GM23338 (cell line): ENCODE results near the gene NDE1. TPM values are rescaled to one million over a fixed set of nuclear protein-coding genes. Genes with fewer than 3 reads are reported as not detected.

Source experiments
- ATAC-seq: fragments of 200-7000 bp; cut with Tn5 transposase; 3 replicates; pipeline ENCODE4 v1.9.1; 2020
- DNase-seq: peaks from one replicate; pipeline ENCODE4 v3.0.0-alpha.2; 2015; ENCODE audit warnings: low spot score
- H2AFZ ChIP-seq: fragments of 200-600 bp; sonication (generic); 2 replicates; pipeline ENCODE4 v1.8.0; 2016; ENCODE audit warnings: antibody characterized with exemption, mild to moderate bottlenecking, moderate library complexity
- H3F3A ChIP-seq: fragments of 200-600 bp; sonication (generic); replicated peaks from 2 replicates; pipeline ENCODE4 v1.8.0; 2017; ENCODE audit warnings: antibody characterized with exemption, mixed run types, low read depth
- H3K27ac ChIP-seq: fragments of 200-600 bp; sonication (generic); 2 replicates; pipeline ENCODE4 v1.6.1; 2016; ENCODE audit warnings: low read depth
- H3K27me3 ChIP-seq: fragments of 200-600 bp; sonication (generic); 2 replicates; pipeline ENCODE4 v1.8.0; 2016; ENCODE audit warnings: mild to moderate bottlenecking, mixed run types, moderate library complexity; ENCODE audit not compliant: insufficient read depth
- H3K36me3 ChIP-seq: fragments of 200-600 bp; sonication (generic); 2 replicates; pipeline ENCODE4 v1.8.0; 2016; ENCODE audit warnings: mild to moderate bottlenecking; ENCODE audit not compliant: insufficient read depth
- H3K4me1 ChIP-seq: fragments of 200-600 bp; sonication (generic); 2 replicates; pipeline ENCODE4 v1.8.0; 2016; ENCODE audit warnings: mild to moderate bottlenecking, moderate library complexity; ENCODE audit not compliant: insufficient read depth
- H3K4me2 ChIP-seq: fragments of 200-600 bp; sonication (generic); 2 replicates; pipeline ENCODE4 v1.7.1; 2017; ENCODE audit warnings: mixed run types
- H3K4me3 ChIP-seq: fragments of 200-600 bp; sonication (generic); 2 replicates; pipeline ENCODE4 v1.6.1; 2016; ENCODE audit warnings: mixed run types
- H3K79me2 ChIP-seq: fragments of 200-600 bp; sonication (generic); replicated peaks from 2 replicates; pipeline ENCODE4 v1.8.0; 2017; ENCODE audit warnings: mild to moderate bottlenecking; ENCODE audit not compliant: insufficient read depth
- H3K9me2 ChIP-seq: fragments of 200-600 bp; sonication (generic); 2 replicates; pipeline ENCODE4 v1.8.0; 2017; ENCODE audit not compliant: insufficient read depth
- H4K20me1 ChIP-seq: fragments of 200-600 bp; sonication (generic); replicated peaks from 2 replicates; pipeline ENCODE4 v1.8.0; 2017; ENCODE audit warnings: mild to moderate bottlenecking; ENCODE audit not compliant: insufficient read depth
- H3K27ac Mint-ChIP-seq: 2 replicates; pipeline ENCODE4 v1.8.0; 2020; ENCODE audit warnings: inconsistent platforms, mild to moderate bottlenecking, moderate library complexity, mixed read lengths
- H3K27me3 Mint-ChIP-seq: 3 replicates; pipeline ENCODE4 v1.8.0; 2022; ENCODE audit warnings: low read depth, mild to moderate bottlenecking, moderate library complexity, mixed read lengths, inconsistent platforms; ENCODE audit not compliant: insufficient read depth, poor library complexity
- H3K36me3 Mint-ChIP-seq: 3 replicates; pipeline ENCODE4 v1.8.0; 2021; ENCODE audit warnings: low read depth, mild to moderate bottlenecking, inconsistent platforms, moderate library complexity, mixed read lengths
- H3K4me1 Mint-ChIP-seq: 3 replicates; pipeline ENCODE4 v1.8.0; 2020; ENCODE audit warnings: mild to moderate bottlenecking, inconsistent platforms, mixed read lengths
- H3K4me3 Mint-ChIP-seq: 3 replicates; pipeline ENCODE4 v1.8.0; 2021; ENCODE audit warnings: moderate library complexity, mild to moderate bottlenecking, inconsistent platforms, mixed read lengths
- H3K9me3 Mint-ChIP-seq: 3 replicates; pipeline ENCODE4 v1.8.0; 2020; ENCODE audit warnings: moderate library complexity, mild to moderate bottlenecking, inconsistent platforms, mixed read lengths
- EZH2 ChIP-seq: fragments of 200-600 bp; sonication (generic); IDR thresholded peaks from one replicate; pipeline ENCODE4 v1.8.0; 2017; ENCODE audit warnings: antibody characterized with exemption, mild to moderate bottlenecking, low read depth; ENCODE audit not compliant: unreplicated experiment
- ZNF331 ChIP-seq: fragments of 250-450 bp; sonication (Bioruptor Pico); IDR thresholded peaks from 2 replicates; pipeline ENCODE4 v1.5.0; 2020; ENCODE audit warnings: low read depth, mild to moderate bottlenecking, moderate library complexity
- polyA plus RNA-seq: library from polyadenylated mRNA; unstranded; fragments of >200 nt; fragmentation: Nextera tagmentation; extraction: Ambion mirVana; gene quantifications from 2 replicates; pipeline ENCODE4 v1.2.1, GENCODE V29; 2016
- total RNA-seq: library from RNA; depleted of rRNA; stranded (reverse); fragments of >200 nt; shearing (Covaris generic); gene quantifications from 2 replicates; pipeline ENCODE4 v1.2.3, GENCODE V29; 2014
- TF ChIP-seq, protein P1 (sequence below), 2 experiments: fragments of 200-600 bp in 1 of 2; sonication (generic) in 1 of 2; conservative IDR thresholded peaks; 2 replicates each; pipeline versions ENCODE4 v1.5.1 to v1.6.1; 2016 to 2017; ENCODE audit warnings: antibody characterized with exemption in 2 of 2, low read depth in 2 of 2, mild to moderate bottlenecking in 2 of 2, moderate library complexity in 1 of 2
- TF ChIP-seq, protein P2 (sequence below): fragments of 250-450 bp; sonication (Bioruptor Pico); IDR thresholded peaks from 2 replicates; pipeline ENCODE4 v1.5.0; 2020; ENCODE audit warnings: mild to moderate bottlenecking, moderate library complexity

NDE1 gene
- total and polyA plus RNA-seq, 2 experiments from 2014 or later: 13.0 to 22.9 TPM

DNA sequence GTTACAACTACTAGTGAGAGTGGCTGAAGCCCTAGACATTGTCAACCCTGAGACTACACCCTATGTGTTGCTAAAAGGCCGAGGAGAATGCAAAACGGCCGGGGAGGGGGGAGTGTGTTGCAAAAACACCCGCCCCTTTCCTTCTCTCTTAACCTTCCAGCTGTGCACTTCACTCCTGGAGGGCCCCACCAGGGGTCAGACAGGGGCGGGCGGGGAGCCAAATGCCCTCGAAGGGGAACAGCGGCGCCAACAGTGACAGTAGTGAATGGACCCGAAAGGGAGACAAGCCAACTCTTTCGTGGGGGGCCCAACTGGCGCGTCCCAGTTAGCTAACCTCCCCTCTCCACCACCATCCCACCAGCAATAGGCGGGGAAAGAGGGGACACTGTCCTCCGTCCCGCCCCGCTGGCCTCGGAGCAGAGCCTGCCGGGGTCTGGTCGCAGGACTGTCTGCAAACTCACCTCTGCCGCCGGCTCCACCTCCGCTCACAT lies 7.4 kb upstream of the NDE1 start:
- Mint-ChIP-seq H3K4me1 (peaks cover 10% of the 10 kb centered on the region), H3K36me3 (peaks cover 16% of the 10 kb centered on the region), H3K27me3 (no peaks in the 10 kb centered on the region), H3K9me3 (no peaks in the 10 kb centered on the region), H3K4me3 (peak overlapping the region; percentile 89), H3K27ac (peak overlapping the region; percentile 80; the same call in 1 of the 2 replicates)
- peaks cover 28% of the 10 kb centered on the region for H3K79me2 ChIP-seq
- no peaks in the 10 kb centered on the region for H3K9me2 ChIP-seq
- 0 out of 2 replicates have a peak, but pooled peaks cover 3% of the 10 kb centered on the region for H3F3A ChIP-seq
- peak overlapping the region; percentile 84 for H3K4me3 ChIP-seq
- peaks cover 13% of the 10 kb centered on the region for H3K36me3 ChIP-seq
- H3K27me3 ChIP-seq: no peaks in the 10 kb centered on the region
- H3K4me1 ChIP-seq: peaks cover 7% of the 10 kb centered on the region; the same call in 1 of the 2 replicates
- H4K20me1 ChIP-seq: no peaks in the 10 kb centered on the region
- peak overlapping the region; percentile 9 for H2AFZ ChIP-seq
- TF ChIP-seq EZH2 (no peak), ZNF331 (no peak)
- TF ChIP-seq, protein P1, sequence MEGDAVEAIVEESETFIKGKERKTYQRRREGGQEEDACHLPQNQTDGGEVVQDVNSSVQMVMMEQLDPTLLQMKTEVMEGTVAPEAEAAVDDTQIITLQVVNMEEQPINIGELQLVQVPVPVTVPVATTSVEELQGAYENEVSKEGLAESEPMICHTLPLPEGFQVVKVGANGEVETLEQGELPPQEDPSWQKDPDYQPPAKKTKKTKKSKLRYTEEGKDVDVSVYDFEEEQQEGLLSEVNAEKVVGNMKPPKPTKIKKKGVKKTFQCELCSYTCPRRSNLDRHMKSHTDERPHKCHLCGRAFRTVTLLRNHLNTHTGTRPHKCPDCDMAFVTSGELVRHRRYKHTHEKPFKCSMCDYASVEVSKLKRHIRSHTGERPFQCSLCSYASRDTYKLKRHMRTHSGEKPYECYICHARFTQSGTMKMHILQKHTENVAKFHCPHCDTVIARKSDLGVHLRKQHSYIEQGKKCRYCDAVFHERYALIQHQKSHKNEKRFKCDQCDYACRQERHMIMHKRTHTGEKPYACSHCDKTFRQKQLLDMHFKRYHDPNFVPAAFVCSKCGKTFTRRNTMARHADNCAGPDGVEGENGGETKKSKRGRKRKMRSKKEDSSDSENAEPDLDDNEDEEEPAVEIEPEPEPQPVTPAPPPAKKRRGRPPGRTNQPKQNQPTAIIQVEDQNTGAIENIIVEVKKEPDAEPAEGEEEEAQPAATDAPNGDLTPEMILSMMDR (conservative IDR thresholded peaks at IDR 0.05; ENCODE audit: low read depth in 2 of 2): peak; percentile 30 to 42
- TF ChIP-seq, protein P2, sequence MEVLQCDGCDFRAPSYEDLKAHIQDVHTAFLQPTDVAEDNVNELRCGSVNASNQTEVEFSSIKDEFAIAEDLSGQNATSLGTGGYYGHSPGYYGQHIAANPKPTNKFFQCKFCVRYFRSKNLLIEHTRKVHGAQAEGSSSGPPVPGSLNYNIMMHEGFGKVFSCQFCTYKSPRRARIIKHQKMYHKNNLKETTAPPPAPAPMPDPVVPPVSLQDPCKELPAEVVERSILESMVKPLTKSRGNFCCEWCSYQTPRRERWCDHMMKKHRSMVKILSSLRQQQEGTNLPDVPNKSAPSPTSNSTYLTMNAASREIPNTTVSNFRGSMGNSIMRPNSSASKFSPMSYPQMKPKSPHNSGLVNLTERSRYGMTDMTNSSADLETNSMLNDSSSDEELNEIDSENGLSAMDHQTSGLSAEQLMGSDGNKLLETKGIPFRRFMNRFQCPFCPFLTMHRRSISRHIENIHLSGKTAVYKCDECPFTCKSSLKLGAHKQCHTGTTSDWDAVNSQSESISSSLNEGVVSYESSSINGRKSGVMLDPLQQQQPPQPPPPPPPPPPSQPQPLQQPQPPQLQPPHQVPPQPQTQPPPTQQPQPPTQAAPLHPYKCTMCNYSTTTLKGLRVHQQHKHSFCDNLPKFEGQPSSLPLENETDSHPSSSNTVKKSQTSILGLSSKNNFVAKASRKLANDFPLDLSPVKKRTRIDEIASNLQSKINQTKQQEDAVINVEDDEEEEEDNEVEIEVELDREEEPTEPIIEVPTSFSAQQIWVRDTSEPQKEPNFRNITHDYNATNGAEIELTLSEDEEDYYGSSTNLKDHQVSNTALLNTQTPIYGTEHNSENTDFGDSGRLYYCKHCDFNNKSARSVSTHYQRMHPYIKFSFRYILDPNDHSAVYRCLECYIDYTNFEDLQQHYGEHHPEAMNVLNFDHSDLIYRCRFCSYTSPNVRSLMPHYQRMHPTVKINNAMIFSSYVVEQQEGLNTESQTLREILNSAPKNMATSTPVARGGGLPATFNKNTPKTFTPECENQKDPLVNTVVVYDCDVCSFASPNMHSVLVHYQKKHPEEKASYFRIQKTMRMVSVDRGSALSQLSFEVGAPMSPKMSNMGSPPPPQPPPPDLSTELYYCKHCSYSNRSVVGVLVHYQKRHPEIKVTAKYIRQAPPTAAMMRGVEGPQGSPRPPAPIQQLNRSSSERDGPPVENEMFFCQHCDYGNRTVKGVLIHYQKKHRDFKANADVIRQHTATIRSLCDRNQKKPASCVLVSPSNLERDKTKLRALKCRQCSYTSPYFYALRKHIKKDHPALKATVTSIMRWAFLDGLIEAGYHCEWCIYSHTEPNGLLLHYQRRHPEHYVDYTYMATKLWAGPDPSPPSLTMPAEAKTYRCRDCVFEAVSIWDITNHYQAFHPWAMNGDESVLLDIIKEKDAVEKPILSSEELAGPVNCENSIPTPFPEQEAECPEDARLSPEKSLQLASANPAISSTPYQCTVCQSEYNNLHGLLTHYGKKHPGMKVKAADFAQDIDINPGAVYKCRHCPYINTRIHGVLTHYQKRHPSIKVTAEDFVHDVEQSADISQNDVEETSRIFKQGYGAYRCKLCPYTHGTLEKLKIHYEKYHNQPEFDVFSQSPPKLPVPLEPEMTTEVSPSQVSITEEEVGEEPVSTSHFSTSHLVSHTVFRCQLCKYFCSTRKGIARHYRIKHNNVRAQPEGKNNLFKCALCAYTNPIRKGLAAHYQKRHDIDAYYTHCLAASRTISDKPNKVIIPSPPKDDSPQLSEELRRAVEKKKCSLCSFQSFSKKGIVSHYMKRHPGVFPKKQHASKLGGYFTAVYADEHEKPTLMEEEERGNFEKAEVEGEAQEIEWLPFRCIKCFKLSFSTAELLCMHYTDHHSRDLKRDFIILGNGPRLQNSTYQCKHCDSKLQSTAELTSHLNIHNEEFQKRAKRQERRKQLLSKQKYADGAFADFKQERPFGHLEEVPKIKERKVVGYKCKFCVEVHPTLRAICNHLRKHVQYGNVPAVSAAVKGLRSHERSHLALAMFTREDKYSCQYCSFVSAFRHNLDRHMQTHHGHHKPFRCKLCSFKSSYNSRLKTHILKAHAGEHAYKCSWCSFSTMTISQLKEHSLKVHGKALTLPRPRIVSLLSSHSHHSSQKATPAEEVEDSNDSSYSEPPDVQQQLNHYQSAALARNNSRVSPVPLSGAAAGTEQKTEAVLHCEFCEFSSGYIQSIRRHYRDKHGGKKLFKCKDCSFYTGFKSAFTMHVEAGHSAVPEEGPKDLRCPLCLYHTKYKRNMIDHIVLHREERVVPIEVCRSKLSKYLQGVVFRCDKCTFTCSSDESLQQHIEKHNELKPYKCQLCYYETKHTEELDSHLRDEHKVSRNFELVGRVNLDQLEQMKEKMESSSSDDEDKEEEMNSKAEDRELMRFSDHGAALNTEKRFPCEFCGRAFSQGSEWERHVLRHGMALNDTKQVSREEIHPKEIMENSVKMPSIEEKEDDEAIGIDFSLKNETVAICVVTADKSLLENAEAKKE (CRISPR knock-in tag): no peak
- peak; percentile 75 for DNase-seq
- H3K4me2 ChIP-seq: peak overlapping the region; percentile 97
- H3K27ac ChIP-seq: peak overlapping the region; percentile 80
- ATAC-seq: peak; percentile 92
